DOHH2 (cell line): ENCODE data around the gene ANKLE2.
A peak's percentile ranks its signal among the peaks of the same experiment; 100 is the strongest.

ENCODE experiments used
- H3F3A ChIP-seq: fragments of 200-600 bp; sonication (generic), shearing (Covaris generic); 2 replicates; pipeline ENCODE4 v1.6.0; 2016; ENCODE audit warnings: antibody characterized with exemption, mild to moderate bottlenecking; ENCODE audit not compliant: control insufficient read depth, insufficient read depth
- H3K27ac ChIP-seq: fragments of 200-600 bp; sonication (generic); 2 replicates; pipeline ENCODE4 v1.5.1; 2014; ENCODE audit warnings: low read depth, mild to moderate bottlenecking, low read length, moderate library complexity
- H3K27me3 ChIP-seq: fragments of 200-600 bp; sonication (generic); 2 replicates; pipeline ENCODE4 v1.6.1; 2014; ENCODE audit warnings: mild to moderate bottlenecking, low read length, mixed read lengths; ENCODE audit not compliant: control insufficient read depth
- H3K36me3 ChIP-seq: fragments of 200-600 bp; sonication (generic); 2 replicates; pipeline ENCODE4 v1.6.1; 2014; ENCODE audit warnings: mild to moderate bottlenecking, low read length, moderate library complexity, mixed read lengths; ENCODE audit not compliant: control insufficient read depth
- H3K4me1 ChIP-seq: fragments of 200-600 bp; sonication (generic); 2 replicates; pipeline ENCODE4 v1.6.1; 2014; ENCODE audit warnings: mild to moderate bottlenecking, low read length, mixed read lengths; ENCODE audit not compliant: control insufficient read depth
- H3K4me2 ChIP-seq: fragments of 200-600 bp; sonication (generic); 2 replicates; pipeline ENCODE4 v1.6.0; 2014; ENCODE audit warnings: mild to moderate bottlenecking, low read length, moderate library complexity
- H3K4me3 ChIP-seq: fragments of 200-600 bp; sonication (generic); 2 replicates; pipeline ENCODE4 v1.5.1; 2014; ENCODE audit warnings: mild to moderate bottlenecking, low read length, mixed read lengths
- H3K79me2 ChIP-seq: fragments of 200-600 bp; sonication (generic); 2 replicates; pipeline ENCODE4 v1.6.1; 2014; ENCODE audit warnings: mild to moderate bottlenecking, low read length, mixed read lengths; ENCODE audit not compliant: control insufficient read depth
- H3K9me2 ChIP-seq: fragments of 200-600 bp; sonication (generic); replicated peaks from 2 replicates; pipeline ENCODE4 v1.6.1; 2014; ENCODE audit warnings: mild to moderate bottlenecking, low read length, mixed read lengths; ENCODE audit not compliant: control insufficient read depth
- H3K9me3 ChIP-seq: fragments of 200-600 bp; sonication (generic); 2 replicates; pipeline ENCODE4 v1.6.1; 2014; ENCODE audit warnings: antibody characterized with exemption, low read length, mixed read lengths; ENCODE audit not compliant: control insufficient read depth, insufficient read depth
- H4K20me1 ChIP-seq: fragments of 200-600 bp; sonication (generic); 2 replicates; pipeline ENCODE4 v1.6.0; 2014; ENCODE audit warnings: low read depth, mild to moderate bottlenecking, antibody characterized with exemption, low read length, moderate library complexity; ENCODE audit not compliant: control insufficient read depth, insufficient read depth
- EZH2phosphoT487 ChIP-seq: fragments of 200-600 bp; sonication (generic); IDR thresholded peaks from 2 replicates; pipeline ENCODE4 v1.6.1; 2017; ENCODE audit warnings: borderline replicate concordance, mild to moderate bottlenecking, antibody characterized with exemption, low read length, moderate library complexity, mixed read lengths
- TF ChIP-seq, protein P1 (sequence below): fragments of 200-600 bp; sonication (generic); IDR thresholded peaks from one replicate; pipeline ENCODE4 v1.5.1; 2014; ENCODE audit warnings: antibody characterized with exemption, mild to moderate bottlenecking, low read depth, low read length; ENCODE audit not compliant: poor library complexity, severe bottlenecking

Gene ANKLE2

DNA sequence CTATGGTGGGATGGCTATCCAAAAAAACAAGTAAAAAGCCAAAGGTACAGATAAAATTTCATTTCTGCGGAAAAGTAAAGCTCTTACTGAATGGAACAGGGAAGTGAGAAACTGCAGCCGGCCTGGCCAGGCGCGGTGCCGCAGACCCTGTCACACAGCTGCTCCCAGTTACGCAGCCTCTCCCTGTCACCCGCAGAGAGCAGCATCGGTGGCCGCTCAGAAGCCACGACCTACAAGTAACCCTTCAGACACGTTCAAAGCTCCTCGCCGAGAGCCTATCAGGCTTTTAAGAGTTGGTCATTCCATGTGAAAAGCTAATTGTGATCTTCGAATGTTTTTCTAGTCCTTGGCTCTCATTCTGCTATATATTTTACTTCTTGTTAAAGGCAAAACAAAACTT is 11.0 kb upstream of the ANKLE2 start:
- Histone ChIP-seq H3K36me3 (peaks cover 86% of the 10 kb centered on the region), H3K79me2 (peaks cover 21% of the 10 kb centered on the region)

DNA sequence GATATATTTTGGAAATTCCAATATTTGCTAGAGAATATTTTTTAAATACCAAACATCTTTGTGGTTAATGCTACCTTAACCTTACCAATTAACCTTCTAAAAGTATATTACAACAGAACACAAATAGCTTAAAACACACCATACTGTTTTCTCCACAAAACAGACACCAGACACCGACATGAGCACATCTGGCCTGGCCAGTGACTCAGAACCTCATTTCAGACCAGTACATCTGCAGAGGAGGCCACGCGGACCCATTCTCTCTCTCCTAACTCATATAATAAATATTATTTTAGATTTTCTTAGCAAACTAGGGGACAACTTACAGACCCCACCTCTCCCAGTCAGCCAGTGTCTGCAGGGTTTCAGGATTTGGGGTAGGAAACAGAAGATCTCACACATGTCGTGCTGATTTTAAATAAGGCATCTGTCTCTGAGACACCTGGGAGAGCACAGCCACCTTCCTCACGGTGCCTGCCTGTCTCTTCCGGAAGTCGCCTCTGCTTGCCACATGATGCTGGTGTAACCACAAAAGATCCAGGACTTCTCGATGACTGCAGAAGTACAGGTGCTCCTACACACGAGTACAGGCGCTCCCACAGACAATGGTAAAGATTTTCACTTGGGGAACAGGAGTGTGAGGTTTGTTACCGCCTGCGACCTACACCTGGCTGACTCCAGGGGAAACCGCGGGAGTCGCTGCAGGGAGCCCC is 9.7 kb upstream of the ANKLE2 start:
- Histone ChIP-seq H3K36me3 (peaks cover 78% of the 10 kb centered on the region), H3K27me3 (no peaks in the 10 kb centered on the region), H3K9me2 (no peaks in the 10 kb centered on the region), H3K4me3 (peak overlapping the region; percentile 81), H3K9me3 (peaks cover 2% of the 10 kb centered on the region; the same call in 1 of the 2 replicates), H3K4me2 (peak overlapping the region; percentile 96), H4K20me1 (no peaks in the 10 kb centered on the region), H3K79me2 (peaks cover 25% of the 10 kb centered on the region), H3K4me1 (peaks cover 81% of the 10 kb centered on the region), H3K27ac (peak overlapping the region; percentile 95), H3F3A (peaks cover 70% of the 10 kb centered on the region)
- TF ChIP-seq, protein P1, sequence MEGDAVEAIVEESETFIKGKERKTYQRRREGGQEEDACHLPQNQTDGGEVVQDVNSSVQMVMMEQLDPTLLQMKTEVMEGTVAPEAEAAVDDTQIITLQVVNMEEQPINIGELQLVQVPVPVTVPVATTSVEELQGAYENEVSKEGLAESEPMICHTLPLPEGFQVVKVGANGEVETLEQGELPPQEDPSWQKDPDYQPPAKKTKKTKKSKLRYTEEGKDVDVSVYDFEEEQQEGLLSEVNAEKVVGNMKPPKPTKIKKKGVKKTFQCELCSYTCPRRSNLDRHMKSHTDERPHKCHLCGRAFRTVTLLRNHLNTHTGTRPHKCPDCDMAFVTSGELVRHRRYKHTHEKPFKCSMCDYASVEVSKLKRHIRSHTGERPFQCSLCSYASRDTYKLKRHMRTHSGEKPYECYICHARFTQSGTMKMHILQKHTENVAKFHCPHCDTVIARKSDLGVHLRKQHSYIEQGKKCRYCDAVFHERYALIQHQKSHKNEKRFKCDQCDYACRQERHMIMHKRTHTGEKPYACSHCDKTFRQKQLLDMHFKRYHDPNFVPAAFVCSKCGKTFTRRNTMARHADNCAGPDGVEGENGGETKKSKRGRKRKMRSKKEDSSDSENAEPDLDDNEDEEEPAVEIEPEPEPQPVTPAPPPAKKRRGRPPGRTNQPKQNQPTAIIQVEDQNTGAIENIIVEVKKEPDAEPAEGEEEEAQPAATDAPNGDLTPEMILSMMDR, result no peak
- no peak for TF ChIP-seq EZH2phosphoT487

More for the DNA sequence above, 11.0 kb upstream of the ANKLE2 start:
- peak overlapping the region; percentile 96 for H3K4me2 ChIP-seq
- H3K4me3 ChIP-seq, result peak overlapping the region; percentile 81
- H3F3A ChIP-seq, result peaks cover 61% of the 10 kb centered on the region
- H4K20me1 ChIP-seq, result no peaks in the 10 kb centered on the region
- no peak for TF ChIP-seq EZH2phosphoT487
- peaks cover 68% of the 10 kb centered on the region for H3K4me1 ChIP-seq
- peak overlapping the region; percentile 95 for H3K27ac ChIP-seq
- no peaks in the 10 kb centered on the region for H3K27me3 ChIP-seq
- H3K9me2 ChIP-seq, result no peaks in the 10 kb centered on the region
- peaks cover 2% of the 10 kb centered on the region; the same call in 1 of the 2 replicates for H3K9me3 ChIP-seq

DNA sequence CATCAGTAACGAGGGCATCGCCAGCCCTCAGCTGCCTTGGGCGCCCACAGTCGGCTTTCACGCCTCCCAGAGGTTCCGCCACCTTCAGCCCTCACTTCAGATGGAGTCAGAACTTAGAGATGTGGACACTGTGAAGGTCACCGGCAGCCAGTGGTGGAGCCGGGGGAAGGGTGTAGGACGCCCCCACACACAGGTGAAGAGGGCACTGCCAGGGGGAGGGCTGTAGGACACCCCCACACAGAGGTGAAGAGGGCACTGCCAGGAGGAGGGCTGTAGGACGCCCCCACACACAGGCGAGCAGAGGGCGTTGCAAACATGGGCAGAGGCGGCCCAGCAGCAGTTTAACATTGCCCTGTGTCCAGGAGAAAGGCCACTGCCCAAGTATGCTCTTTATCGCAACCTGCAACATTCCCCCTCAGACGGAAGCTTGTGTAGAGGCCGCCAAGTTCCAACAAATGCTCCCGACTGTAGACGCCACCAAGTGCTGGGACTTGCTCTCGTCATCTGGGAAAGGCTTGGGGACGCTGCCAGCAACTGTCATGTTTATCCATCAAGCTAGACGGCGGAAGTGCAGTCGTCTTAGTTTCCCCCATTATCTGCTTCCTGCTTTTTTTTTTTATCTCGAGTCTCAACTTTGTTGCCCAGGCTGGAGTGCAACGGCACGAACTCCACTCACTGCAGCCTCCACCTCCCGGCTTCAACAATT is 4.9 kb upstream of the ANKLE2 start:
- TF ChIP-seq, protein P1, result peak; percentile 14
- TF ChIP-seq EZH2phosphoT487, result no peak
- Histone ChIP-seq H3F3A (peaks cover 68% of the 10 kb centered on the region), H3K9me3 (peaks cover 2% of the 10 kb centered on the region; the same call in 1 of the 2 replicates), H3K4me3 (peak overlapping the region; percentile 81), H3K79me2 (peaks cover 56% of the 10 kb centered on the region), H3K9me2 (no peaks in the 10 kb centered on the region), H3K36me3 (peaks cover 59% of the 10 kb centered on the region), H3K27me3 (no peaks in the 10 kb centered on the region), H3K27ac (peak overlapping the region; percentile 95), H3K4me2 (peak overlapping the region; percentile 96), H4K20me1 (no peaks in the 10 kb centered on the region), H3K4me1 (peaks cover 90% of the 10 kb centered on the region)
